Measurements from ENCODE around the gene IL1A.
"Not testable (repeated sequence)": the region's sequence is repeated elsewhere in the genome, so short reads cannot be mapped to it uniquely, and the experiment has no call there.

Gene IL1A, protein sequence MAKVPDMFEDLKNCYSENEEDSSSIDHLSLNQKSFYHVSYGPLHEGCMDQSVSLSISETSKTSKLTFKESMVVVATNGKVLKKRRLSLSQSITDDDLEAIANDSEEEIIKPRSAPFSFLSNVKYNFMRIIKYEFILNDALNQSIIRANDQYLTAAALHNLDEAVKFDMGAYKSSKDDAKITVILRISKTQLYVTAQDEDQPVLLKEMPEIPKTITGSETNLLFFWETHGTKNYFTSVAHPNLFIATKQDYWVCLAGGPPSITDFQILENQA

DNA sequence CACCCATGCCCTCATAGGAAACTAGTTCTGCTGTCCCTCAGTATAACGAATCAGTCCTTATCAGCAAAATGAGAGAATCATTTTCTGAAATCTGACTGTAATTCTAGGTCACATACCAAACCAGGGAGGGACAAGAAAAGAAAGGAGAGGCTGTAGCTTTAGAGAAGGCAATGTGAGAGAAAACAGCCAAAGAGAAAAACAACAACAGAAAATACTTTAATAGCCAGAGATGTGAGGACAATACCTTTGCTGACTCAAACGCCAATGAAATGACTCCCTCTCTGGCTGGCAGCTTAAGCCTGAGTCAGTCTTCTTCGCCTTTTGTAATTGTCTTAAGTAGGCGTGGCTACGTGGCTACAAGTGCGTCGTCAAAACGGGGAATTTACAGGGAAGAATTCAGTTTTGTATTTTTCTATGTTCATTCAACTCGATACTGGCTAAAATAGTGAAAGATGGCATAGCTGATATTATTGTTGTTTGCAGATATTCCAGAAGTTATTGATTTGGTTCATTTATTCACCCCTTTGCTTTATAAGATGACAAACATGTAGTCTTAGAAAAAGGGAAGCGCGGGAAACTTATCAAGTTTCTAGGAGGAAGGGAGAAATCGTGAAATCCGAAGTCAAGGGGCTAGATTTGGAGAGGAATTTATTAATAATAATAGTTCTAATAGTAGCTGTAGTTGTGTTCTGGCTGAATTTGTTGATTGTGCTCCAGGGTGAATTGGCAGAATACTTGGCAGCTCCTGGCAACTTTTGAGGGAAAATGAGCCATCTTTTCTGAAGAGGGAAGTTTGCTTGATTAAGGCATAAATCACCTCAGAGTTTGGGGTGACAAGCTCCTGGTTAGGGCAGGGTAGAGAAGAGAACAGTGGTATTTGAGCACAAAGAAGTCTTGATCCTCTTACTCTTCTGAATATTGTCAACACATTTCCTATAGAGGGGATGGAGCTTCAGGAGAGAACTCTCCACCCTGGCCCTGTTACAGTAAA, at the start of gene IL1A:
IL1A (minus strand) TSS at position 295 of the 991 bp plus-strand sequence. CDS start 723 bp downstream, outside the sequence.
- DNase-seq: no peak

DNA sequence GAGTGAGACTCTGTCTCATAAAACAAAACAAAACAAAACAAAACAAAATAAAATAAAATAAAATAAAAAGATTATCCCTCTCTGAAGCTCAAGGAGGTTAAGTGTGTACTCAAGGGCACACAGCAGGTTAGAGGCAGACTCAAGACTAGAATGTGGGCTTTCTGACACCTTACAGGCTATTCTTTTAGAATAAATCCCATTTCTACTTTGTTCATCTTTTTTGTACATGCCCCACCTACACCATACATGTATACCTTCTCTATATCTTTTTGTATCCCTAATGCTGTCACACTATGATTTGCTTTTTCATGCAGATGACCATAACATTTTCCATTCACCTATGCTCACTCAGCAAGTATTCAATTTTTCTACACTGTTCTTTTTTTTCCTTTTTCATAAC, 49.7 kb upstream of the IL1A start:
- no peak for DNase-seq

DNA sequence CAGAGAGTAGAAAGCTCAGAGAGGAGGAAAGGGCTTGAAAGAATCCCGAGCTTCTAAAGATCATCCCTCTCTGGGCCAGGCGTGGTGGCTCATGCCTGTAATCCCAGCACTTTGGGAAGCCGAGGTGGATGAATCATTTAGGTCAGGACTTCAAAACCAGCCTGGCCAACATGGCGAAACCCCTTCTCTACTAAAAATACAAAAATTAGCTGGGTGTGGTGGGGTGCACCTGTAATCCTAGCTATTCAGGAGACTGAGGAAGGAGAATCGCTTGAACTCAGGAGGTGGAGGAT, 49.3 kb upstream of the IL1A start:
- DNase-seq: not testable (repeated sequence)

DNA sequence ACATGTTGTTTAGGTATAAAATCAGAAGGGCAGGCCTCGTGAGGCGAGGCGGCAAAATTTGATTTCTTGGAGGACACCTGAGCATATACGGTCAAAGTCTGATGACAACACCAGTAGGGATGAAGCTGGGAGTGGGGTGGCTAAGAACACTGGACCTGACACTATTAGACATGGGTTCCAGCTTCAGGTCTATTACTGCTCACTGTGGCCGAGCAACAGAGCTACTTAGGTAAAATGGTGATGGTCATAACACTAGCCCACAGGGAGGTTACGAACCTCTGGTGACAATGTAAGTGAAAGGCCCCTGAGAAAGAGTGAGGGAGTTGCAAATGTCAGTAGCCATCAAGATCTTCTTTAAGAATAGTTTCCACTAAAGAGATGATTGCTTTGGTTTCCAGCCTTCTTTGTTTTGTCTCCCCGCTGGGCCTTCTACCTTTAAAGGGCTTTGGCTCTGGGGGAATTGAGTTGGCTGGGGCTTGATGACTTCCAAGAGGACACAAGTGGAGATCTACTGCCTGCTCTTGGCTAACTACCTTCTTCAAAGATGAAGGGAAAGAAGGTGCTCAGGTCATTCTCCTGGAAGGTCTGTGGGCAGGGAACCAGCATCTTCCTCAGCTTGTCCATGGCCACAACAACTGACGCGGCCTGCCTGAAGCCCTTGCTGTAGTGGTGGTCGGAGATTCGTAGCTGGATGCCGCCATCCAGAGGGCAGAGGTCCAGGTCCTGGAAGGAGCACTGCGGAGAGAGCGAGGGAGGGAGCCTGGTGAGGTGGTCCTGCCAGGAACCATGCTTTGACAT, 48.7 kb upstream of the IL1A start:
- no peak for DNase-seq

DNA sequence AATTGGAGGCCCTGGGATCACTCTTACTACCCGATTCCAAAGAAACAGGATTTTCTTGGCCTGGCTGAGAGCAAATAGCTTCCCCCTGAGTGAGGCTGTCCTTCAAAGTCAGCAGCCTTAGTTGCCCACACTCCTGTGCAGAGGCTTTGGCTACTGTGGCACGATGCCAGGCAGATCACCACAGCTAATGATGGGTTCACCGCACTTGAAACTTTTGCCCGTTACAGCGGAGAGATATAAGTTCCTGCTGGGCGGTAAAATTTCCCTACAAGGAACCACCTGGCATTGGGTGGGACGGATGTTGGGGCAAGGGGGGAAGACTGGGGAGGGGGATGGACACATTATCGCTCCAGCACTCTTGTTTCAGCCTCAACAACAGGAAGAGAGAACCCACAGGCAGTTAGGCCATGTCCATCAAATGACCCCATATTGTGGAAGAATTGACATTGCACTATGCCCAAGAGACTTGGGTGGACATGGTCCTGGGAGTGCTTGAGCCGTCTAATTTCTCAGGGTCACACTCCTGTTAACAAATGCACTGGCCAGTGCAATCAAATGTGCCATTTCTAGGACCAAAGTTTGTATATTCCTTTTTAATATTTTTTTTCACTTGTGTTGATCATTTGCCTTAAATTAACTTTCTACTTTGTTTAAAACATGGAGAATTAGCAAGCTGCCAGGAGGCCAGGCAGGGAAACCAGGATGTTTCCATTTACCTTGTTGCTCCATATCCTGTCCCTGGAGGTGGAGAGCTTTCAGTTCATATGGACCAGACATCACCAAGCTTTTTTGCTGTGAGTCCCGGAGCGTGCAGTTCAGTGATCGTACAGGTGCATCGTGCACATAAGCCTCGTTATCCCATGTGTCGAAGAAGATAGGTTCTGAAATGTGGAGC, 47.9 kb upstream of the IL1A start:
- DNase-seq: no peak

DNA sequence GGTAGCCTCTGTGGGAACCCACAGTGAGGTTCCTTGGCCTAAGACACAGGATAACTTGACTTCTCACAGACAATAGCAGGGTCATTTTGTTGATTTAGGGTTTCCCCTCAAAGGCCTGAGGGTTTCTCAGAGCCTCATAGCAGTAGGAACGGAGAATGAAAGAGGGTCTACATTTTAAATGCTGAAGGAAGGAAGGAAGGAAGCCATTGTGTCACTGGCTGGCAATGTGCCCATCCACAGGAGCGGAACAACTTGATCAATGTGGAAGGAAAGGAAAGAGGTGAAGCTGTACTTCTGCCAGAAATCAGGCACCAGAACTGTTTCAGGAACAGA, 47.2 kb upstream of the IL1A start:
- no peak for DNase-seq

DNA sequence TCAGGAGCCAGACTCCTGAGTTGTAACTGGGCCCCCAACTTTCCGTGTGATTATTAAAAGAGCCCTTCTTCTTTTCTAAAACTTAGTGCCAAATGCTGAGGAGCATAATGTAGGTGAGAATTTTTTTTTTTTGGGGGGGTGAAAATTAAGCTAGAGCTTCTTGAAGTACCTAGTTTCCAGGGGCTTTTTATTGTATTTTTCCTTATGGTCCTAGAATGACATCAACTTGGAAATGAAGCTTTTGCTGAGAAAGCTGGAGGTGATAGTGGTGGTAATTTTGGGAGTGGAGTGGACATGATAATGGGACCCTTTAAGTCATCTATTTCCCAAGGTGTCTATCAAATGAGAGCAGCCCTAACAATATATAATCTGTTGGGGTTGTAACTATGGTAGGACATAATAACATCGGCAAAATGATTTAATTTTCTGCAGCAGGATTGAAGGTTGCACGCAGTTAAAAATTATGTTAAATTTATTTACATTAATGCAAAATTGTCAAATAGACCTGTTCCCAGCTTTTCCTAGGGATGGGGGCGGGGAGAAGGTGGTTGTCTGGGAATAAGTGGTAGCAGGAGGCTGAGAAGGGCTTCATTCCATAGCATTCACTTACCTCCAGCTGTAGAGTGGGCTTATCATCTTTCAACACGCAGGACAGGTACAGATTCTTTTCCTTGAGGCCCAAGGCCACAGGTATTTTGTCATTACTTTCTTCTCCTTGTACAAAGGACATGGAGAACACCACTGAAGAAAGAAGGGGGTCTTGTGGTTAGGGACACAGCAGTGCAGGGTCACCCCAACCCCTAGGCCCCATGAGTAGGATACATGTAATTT, 46.6 kb upstream of the IL1A start:
- DNase-seq: no peak

DNA sequence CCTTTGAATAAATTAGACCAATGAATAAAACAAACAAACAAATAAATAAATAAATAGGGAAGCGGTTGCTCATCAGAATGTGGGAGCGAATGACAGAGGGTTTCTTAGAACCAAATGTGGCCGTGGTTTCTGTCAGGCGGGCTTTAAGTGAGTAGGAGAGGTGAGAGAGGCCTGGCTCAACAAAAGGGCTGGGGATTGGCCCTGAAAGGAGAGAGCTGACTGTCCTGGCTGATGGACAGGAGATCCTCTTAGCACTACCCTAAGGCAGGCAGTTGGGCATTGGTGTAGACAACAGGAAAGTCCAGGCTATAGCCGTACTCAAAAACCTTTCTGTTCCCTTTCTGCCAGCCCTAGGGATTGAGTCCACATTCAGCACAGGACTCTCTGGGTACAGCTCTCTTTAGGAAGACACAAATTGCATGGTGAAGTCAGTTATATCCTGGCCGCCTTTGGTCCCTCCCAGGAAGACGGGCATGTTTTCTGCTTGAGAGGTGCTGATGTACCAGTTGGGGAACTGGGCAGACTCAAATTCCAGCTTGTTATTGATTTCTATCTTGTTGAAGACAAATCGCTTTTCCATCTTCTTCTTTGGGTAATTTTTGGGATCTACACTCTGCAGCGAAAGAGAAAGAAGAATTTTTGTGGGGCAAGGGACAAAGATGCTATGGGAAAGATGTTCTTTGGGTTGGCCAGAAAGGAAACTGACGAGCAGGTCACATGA, 45.8 kb upstream of the IL1A start:
- no peak for DNase-seq

DNA sequence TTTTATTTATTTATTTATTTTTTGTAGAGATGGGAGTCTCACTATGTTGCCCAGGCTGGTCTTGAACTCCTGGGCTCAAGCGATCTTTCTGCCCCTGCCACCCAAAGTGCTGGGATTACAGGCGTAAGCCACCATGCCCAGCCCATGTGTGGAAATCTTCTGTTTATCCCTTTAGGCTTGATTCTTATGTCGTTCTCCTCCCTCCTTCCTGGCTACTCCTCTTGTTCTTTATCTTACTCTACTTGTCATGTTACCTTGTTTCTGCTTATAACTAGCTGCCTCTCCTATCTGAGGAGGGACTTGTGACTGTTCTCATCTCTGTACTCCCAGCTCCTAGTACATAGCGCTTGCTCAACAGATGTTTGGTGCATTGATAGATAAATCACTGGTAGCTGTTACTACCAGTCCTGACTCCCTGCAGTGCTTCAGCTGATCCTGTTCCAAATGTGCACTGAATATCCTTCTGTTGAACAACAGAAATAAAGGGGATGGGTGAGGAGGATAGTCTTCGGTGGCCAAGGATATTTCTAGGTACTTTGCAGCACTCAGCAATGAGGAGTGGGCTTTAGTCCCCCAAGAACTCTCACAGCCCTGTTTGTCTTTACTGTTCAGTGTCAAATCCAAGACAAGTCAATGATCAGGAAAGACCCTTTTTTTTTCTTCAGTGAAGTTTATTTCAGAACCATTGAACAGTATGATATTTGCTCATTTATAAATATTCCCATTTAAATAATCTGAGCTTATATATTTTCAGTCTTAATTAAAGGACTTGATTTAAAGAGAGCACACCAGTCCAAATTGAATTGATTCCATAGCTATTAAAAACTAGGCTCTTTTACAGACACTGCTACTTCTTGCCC, 45.0 kb upstream of the IL1A start:
- DNase-seq: no peak

DNA sequence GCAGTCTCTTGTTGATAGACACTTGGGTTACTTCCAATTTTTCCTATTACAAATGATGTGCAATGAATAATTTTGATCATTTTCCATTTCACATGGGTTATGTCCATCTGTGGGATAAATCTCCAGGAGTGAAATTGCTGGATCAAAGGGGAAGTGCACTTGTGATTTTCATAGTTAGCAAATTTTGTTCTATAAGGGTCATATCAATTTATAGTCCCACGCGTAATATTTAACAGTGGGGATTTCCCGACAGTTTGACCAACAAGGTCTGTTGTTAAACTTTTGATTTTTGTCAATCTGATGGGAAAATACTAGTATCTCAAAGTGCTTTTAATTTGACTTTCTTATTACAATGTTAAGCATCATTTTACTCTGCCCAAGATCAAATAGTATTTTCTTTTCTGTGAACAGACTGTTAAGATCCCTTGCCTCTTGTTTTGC, 44.0 kb upstream of the IL1A start:
- DNase-seq: no peak

DNA sequence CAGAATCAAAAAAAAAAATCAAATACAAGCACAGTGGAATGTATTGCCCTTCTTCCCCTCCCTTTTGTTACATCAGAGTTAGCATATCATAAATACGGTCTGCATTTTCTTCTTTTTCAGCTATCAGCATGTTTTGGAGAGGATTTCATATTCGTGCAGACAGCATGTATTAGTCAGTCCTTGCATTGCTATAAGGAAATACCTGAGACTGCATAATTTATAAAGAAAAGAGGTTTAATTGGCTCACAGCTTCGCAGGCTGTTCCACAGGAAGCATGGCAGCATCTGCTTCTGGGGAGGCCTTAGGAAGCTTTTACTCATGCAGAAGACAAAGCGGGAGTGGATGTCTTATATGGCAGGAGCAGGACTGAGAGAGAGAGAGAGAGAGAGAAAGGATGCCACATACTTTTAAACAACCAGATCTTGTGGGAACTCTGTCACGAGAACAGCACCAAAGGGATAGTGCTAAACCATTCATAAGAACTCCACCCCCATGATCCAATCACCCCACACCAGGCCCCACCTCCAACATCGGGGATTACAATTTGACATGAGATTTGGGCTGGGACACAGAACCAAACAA, 43.4 kb upstream of the IL1A start:
- no peak for DNase-seq

DNA sequence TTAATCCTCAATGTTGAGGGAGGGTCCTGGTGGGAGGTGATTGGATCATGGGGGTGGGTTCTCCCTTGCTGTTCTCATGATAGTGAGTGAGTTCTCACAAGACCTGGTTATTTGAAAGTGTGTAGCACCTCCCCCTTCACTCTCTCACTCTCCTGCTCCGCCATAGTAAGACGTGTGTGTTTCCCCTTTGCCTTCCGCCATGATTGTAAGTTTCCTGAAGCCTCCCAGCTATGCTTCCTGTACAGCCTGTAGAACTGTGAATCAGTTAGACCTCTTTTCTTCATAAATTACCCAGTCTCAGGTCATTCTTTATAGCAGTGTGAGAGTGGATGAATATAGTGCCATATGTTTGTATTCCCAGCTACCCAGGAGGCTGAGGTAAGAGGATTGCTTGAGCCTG, 42.7 kb upstream of the IL1A start:
- DNase-seq: no peak

DNA sequence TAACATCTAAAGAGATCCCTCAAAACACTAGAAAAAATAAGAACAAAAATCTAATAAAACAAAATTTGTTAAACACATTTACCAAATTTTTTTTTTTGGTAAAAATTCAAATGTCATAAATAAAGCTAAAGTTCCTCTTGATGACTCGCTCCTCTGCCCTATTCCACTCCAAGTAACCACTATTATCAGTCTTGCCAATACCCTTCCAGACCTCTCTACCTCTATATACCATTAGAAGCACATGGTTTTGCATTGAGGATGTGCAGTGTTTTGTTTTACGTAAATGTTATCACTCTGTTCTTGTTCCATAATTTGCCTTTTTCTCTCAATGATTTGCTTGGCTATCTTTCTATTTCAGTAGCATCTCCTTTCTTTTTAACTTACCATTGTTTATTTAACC, 41.4 kb upstream of the IL1A start:
- no peak for DNase-seq

DNA sequence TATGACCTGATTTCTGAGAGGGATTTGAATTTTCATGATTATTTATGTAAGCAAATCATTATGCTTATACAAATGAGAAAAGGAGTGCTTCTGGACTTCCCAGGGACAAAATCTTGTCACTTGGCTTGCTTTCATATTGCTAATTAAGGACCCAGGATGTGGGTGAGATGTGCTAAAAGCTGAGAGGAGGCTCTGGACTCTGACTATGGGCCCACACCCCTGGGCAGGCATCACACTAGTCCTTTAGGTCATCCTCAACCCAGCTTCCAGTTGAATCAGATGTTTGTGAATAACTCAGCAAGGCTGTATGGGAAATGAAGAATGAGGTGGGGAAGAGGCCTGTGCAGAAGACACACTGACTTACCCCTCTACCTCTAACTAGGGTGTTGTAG, 40.4 kb upstream of the IL1A start:
- DNase-seq: no peak

DNA sequence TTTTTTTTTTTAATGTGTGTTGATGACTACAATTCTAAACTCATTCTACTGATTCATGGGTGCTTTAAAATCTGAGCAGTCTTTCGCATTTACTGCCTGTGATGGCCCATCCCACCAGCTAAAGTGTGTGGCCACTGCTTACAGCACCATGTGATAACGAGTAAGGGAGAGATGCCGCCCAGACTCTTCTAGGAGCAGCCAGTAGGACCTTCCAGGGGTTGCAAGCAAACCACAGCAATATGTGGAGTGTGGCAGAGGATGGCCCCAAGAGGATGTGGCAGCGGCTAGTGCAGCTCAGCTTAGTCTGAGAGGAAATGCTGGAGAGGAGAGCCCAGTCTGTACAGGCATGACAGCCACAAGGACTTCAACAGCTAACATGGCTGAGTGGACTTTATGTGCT, 37.4 kb upstream of the IL1A start:
- DNase-seq: no peak

DNA sequence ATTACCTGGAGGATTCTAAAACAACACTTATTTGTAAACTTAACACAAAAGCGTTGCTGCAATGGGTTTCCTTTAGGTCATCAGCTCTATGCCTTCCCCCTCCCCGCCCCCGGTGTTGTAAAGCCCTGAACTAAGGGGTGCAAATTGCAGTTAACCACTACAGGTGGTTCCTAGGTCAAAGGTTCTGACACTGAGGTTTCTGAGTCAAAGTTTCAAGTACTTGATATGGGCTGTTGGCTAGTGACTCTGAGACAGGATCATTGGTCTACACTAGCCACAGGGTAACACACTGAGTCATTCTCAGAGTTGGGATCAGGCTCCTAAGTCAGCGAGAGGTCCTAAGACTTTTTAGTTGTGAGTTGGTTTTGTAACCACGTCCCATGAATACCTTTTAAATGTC, 36.8 kb upstream of the IL1A start:
- no peak for DNase-seq

DNA sequence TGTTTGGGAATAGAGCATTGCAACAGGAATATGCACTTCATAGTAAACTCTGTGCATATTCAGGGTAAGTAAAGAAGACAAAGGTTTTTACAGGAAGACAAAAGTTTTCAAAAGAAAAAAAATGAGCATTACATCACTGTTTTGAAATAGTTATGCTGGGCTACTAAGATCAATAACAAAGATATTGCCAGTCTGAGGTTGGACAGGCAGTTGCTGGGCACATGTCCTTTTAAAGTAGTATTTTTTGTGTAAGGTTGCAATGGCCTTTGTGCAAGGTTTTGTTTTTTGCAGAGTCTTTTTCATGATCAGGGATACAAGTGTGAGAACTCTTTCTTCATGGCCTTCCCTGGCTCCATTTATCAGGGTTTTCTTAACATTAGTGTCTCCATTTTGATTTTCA, 36.0 kb upstream of the IL1A start:
- no peak for DNase-seq

DNA sequence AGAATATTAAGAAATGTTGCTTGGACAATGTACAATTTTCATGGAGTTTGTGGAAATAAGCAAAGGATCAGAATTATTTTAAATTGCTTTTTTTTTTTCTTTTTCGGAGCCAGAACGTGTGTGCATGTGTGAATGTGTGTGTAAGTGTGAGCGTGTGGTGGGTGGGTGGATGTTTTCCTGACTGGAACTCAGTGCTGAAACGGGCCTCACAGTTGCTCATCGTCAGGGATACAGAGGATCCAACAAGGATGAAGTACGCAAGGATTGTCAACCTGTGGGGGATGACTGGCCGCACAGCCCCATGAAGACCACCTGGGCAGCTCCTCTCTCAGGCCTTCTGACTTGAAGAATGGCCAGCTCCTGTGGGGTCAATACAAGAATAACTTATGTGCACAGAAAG, 34.8 kb upstream of the IL1A start:
- DNase-seq: no peak

DNA sequence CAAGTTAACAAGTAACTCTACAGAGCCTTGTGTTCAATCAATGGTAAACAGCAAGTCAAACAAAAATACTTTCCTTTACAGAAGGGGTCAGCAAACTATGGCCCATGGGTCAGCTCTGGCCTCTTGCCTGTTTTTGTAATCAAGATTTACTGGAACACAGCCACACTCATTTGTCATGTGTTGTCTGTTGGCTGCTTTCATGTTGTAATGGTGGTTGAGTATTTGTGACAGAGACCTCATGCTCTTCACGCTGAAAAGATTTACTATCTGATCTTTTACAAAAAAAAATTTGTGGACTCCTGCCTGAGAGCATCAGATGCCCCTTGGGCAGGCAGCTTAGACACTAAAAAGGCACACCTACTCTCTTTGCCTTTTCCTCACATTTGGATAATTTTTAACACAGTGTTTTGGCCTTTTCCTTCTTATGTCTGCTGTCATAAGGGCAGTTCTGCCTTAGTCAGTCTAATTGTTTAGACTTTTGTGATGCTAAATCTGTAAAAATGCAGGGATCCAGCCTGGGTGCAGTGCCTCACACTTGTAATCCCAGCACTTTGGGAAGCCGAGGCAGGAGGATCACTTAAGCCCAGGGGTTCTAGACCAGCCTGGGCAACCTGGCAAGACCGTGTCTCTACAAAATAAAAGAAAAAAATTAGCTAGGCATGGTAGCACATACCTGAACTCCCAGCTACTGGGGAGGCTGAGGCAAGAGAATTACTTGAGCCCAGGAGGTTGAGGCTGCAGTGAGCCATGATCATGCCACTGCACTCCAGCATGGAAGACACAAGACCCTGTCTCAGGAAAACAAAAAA, 34.0 kb upstream of the IL1A start:
- DNase-seq: no peak

Data from activated CD4-positive, alpha-beta T cell treated with anti-CD3 and anti-CD28 coated beads for 4 hours (primary cell).